GM23338 (cell line): Measurements from ENCODE around the gene FRMD1. TPM values are rescaled to one million over a fixed set of nuclear protein-coding genes. Genes with fewer than 3 reads are reported as not detected.

Experiments used
- ATAC-seq: fragments of 200-7000 bp; cut with Tn5 transposase; 3 replicates; pipeline ENCODE4 v1.9.1; 2020
- DNase-seq: peaks from one replicate; pipeline ENCODE4 v3.0.0-alpha.2; 2015; ENCODE audit warnings: low spot score
- H2AFZ ChIP-seq: fragments of 200-600 bp; sonication (generic); 2 replicates; pipeline ENCODE4 v1.8.0; 2016; ENCODE audit warnings: antibody characterized with exemption, mild to moderate bottlenecking, moderate library complexity
- H3F3A ChIP-seq: fragments of 200-600 bp; sonication (generic); replicated peaks from 2 replicates; pipeline ENCODE4 v1.8.0; 2017; ENCODE audit warnings: antibody characterized with exemption, mixed run types, low read depth
- H3K27ac ChIP-seq: fragments of 200-600 bp; sonication (generic); 2 replicates; pipeline ENCODE4 v1.6.1; 2016; ENCODE audit warnings: low read depth
- H3K27me3 ChIP-seq: fragments of 200-600 bp; sonication (generic); 2 replicates; pipeline ENCODE4 v1.8.0; 2016; ENCODE audit warnings: mild to moderate bottlenecking, mixed run types, moderate library complexity; ENCODE audit not compliant: insufficient read depth
- H3K36me3 ChIP-seq: fragments of 200-600 bp; sonication (generic); 2 replicates; pipeline ENCODE4 v1.8.0; 2016; ENCODE audit warnings: mild to moderate bottlenecking; ENCODE audit not compliant: insufficient read depth
- H3K4me1 ChIP-seq: fragments of 200-600 bp; sonication (generic); 2 replicates; pipeline ENCODE4 v1.8.0; 2016; ENCODE audit warnings: mild to moderate bottlenecking, moderate library complexity; ENCODE audit not compliant: insufficient read depth
- H3K4me2 ChIP-seq: fragments of 200-600 bp; sonication (generic); 2 replicates; pipeline ENCODE4 v1.7.1; 2017; ENCODE audit warnings: mixed run types
- H3K4me3 ChIP-seq: fragments of 200-600 bp; sonication (generic); 2 replicates; pipeline ENCODE4 v1.6.1; 2016; ENCODE audit warnings: mixed run types
- H3K79me2 ChIP-seq: fragments of 200-600 bp; sonication (generic); replicated peaks from 2 replicates; pipeline ENCODE4 v1.8.0; 2017; ENCODE audit warnings: mild to moderate bottlenecking; ENCODE audit not compliant: insufficient read depth
- H3K9me2 ChIP-seq: fragments of 200-600 bp; sonication (generic); 2 replicates; pipeline ENCODE4 v1.8.0; 2017; ENCODE audit not compliant: insufficient read depth
- H4K20me1 ChIP-seq: fragments of 200-600 bp; sonication (generic); replicated peaks from 2 replicates; pipeline ENCODE4 v1.8.0; 2017; ENCODE audit warnings: mild to moderate bottlenecking; ENCODE audit not compliant: insufficient read depth
- H3K27ac Mint-ChIP-seq: 2 replicates; pipeline ENCODE4 v1.8.0; 2020; ENCODE audit warnings: inconsistent platforms, mild to moderate bottlenecking, moderate library complexity, mixed read lengths
- H3K27me3 Mint-ChIP-seq: 3 replicates; pipeline ENCODE4 v1.8.0; 2022; ENCODE audit warnings: low read depth, mild to moderate bottlenecking, moderate library complexity, mixed read lengths, inconsistent platforms; ENCODE audit not compliant: insufficient read depth, poor library complexity
- H3K36me3 Mint-ChIP-seq: 3 replicates; pipeline ENCODE4 v1.8.0; 2021; ENCODE audit warnings: low read depth, mild to moderate bottlenecking, inconsistent platforms, moderate library complexity, mixed read lengths
- H3K4me1 Mint-ChIP-seq: 3 replicates; pipeline ENCODE4 v1.8.0; 2020; ENCODE audit warnings: mild to moderate bottlenecking, inconsistent platforms, mixed read lengths
- H3K4me3 Mint-ChIP-seq: 3 replicates; pipeline ENCODE4 v1.8.0; 2021; ENCODE audit warnings: moderate library complexity, mild to moderate bottlenecking, inconsistent platforms, mixed read lengths
- H3K9me3 Mint-ChIP-seq: 3 replicates; pipeline ENCODE4 v1.8.0; 2020; ENCODE audit warnings: moderate library complexity, mild to moderate bottlenecking, inconsistent platforms, mixed read lengths
- CTCF ChIP-seq, 2 experiments: fragments of 200-600 bp in 1 of 2; sonication (generic) in 1 of 2; conservative IDR thresholded peaks; 2 replicates each; pipeline versions ENCODE4 v1.5.1 to v1.6.1; 2016 to 2017; ENCODE audit warnings: antibody characterized with exemption in 2 of 2, low read depth in 2 of 2, mild to moderate bottlenecking in 2 of 2, moderate library complexity in 1 of 2
- EZH2 ChIP-seq: fragments of 200-600 bp; sonication (generic); IDR thresholded peaks from one replicate; pipeline ENCODE4 v1.8.0; 2017; ENCODE audit warnings: antibody characterized with exemption, mild to moderate bottlenecking, low read depth; ENCODE audit not compliant: unreplicated experiment
- EZH2phosphoT487 ChIP-seq: fragments of 200-600 bp; sonication (generic); IDR thresholded peaks from one replicate; pipeline ENCODE4 v1.8.1; 2018; ENCODE audit warnings: antibody characterized with exemption; ENCODE audit not compliant: unreplicated experiment
- NANOG ChIP-seq: IDR thresholded peaks from 2 replicates; pipeline ENCODE4 v1.6.1; 2016; ENCODE audit warnings: antibody characterized with exemption, borderline replicate concordance
- POLR2AphosphoS5 ChIP-seq: IDR thresholded peaks from 2 replicates; pipeline ENCODE4 v1.6.1; 2016; ENCODE audit warnings: antibody characterized with exemption, low read depth
- REST ChIP-seq: IDR thresholded peaks from one replicate; pipeline ENCODE4 v1.6.1; 2018; ENCODE audit warnings: antibody characterized with exemption; ENCODE audit not compliant: unreplicated experiment
- ZNF114 ChIP-seq: fragments of 250-450 bp; sonication (Bioruptor Pico); IDR thresholded peaks from 2 replicates; pipeline ENCODE4 v1.5.0; 2020; ENCODE audit warnings: mild to moderate bottlenecking, moderate library complexity
- ZNF331 ChIP-seq: fragments of 250-450 bp; sonication (Bioruptor Pico); IDR thresholded peaks from 2 replicates; pipeline ENCODE4 v1.5.0; 2020; ENCODE audit warnings: low read depth, mild to moderate bottlenecking, moderate library complexity
- ZNF462 ChIP-seq: fragments of 250-450 bp; sonication (Bioruptor Pico); IDR thresholded peaks from 2 replicates; pipeline ENCODE4 v1.5.0; 2020; ENCODE audit warnings: mild to moderate bottlenecking, moderate library complexity
- polyA plus RNA-seq: library from polyadenylated mRNA; unstranded; fragments of >200 nt; fragmentation: Nextera tagmentation; extraction: Ambion mirVana; gene quantifications from 2 replicates; pipeline ENCODE4 v1.2.1, GENCODE V29; 2016
- total RNA-seq: library from RNA; depleted of rRNA; stranded (reverse); fragments of >200 nt; shearing (Covaris generic); gene quantifications from 2 replicates; pipeline ENCODE4 v1.2.3, GENCODE V29; 2014

The FRMD1 gene
- total and polyA plus RNA-seq, 2 experiments from 2014 or later, result 1.0 to 2.0 TPM

- Histone ChIP-seq H4K20me1 (no peaks in the 10 kb centered on the region), H3K27me3 (no peaks in the 10 kb centered on the region), H2AFZ (no peak overlapping the region; the same call in 1 of the 2 replicates), H3K27ac (no peak overlapping the region), H3K36me3 (no peaks in the 10 kb centered on the region), H3K4me3 (no peak overlapping the region), H3K9me2 (no peaks in the 10 kb centered on the region), H3F3A (no peaks in the 10 kb centered on the region), H3K79me2 (no peaks in the 10 kb centered on the region), H3K4me2 (no peak overlapping the region), H3K4me1 (no peaks in the 10 kb centered on the region)
- Mint-ChIP-seq H3K36me3 (no peaks in the 10 kb centered on the region), H3K9me3 (no peaks in the 10 kb centered on the region), H3K4me1 (no peaks in the 10 kb centered on the region), H3K27ac (no peak overlapping the region), H3K4me3 (no peak overlapping the region), H3K27me3 (peaks cover 8% of the 10 kb centered on the region)
- ATAC-seq, result peak; percentile 81
- TF ChIP-seq ZNF331 (CRISPR knock-in tag) (no peak), CTCF (conservative IDR thresholded peaks at IDR 0.05; ENCODE audit: low read depth in 2 of 2) (peak; percentile 46 to 86)
- DNase-seq, result peak; percentile 60
Measured at GRCh38 chr6:168050881-168051586, 28.0 kb downstream of the FRMD1 start.

GRCh38 chr6:168050225-168050880 is 28.7 kb downstream of the FRMD1 start:
- no peak overlapping the region for H3K4me2 ChIP-seq
- H3F3A ChIP-seq, result no peaks in the 10 kb centered on the region
- no peaks in the 10 kb centered on the region for H4K20me1 ChIP-seq
- no peaks in the 10 kb centered on the region for H3K9me3 Mint-ChIP-seq
- H3K4me1 Mint-ChIP-seq, result no peaks in the 10 kb centered on the region
- H3K27me3 Mint-ChIP-seq, result peaks cover 8% of the 10 kb centered on the region
- H3K27ac Mint-ChIP-seq, result no peak overlapping the region
- DNase-seq (no peak), ATAC-seq (peak; percentile 26)
- H3K27me3 ChIP-seq, result no peaks in the 10 kb centered on the region
- no peak overlapping the region for H3K27ac ChIP-seq
- no peak overlapping the region for H3K4me3 Mint-ChIP-seq
- no peaks in the 10 kb centered on the region for H3K79me2 ChIP-seq
- H3K36me3 Mint-ChIP-seq, result no peaks in the 10 kb centered on the region
- no peaks in the 10 kb centered on the region for H3K36me3 ChIP-seq
- TF ChIP-seq EZH2 (no peak), POLR2AphosphoS5 (no peak), NANOG (no peak), EZH2phosphoT487 (no peak), ZNF114 (CRISPR knock-in tag) (no peak), REST (no peak), ZNF462 (CRISPR knock-in tag) (no peak)
- 0 out of 2 replicates have a peak overlapping the region, but pooled peaks have one; percentile 43 for H2AFZ ChIP-seq
- no peaks in the 10 kb centered on the region for H3K4me1 ChIP-seq
- H3K4me3 ChIP-seq, result no peak overlapping the region
- H3K9me2 ChIP-seq, result no peaks in the 10 kb centered on the region
